22Rv1 (cell line): Measurements from ENCODE around the gene HPCAL4.

Experiments
- CTCF ChIP-seq: fragments of 450-650 bp; IDR thresholded peaks from 2 replicates; pipeline ENCODE4 v1.5.1; 2017; ENCODE audit warnings: mild to moderate bottlenecking
- ZFX ChIP-seq: fragments of 450-650 bp; IDR thresholded peaks from 2 replicates; pipeline ENCODE4 v1.6.1; 2017; ENCODE audit warnings: antibody characterized with exemption, borderline replicate concordance

GRCh38 chr1:39650431-39650830, 40.8 kb downstream of the HPCAL4 start:
- TF ChIP-seq CTCF (no peak), ZFX (no peak)
